ENCODE data around the gene RIN1. TPM values are rescaled to one million over a fixed set of nuclear protein-coding genes. Genes with fewer than 3 reads are reported as not detected.

RIN1 gene
- polyA plus RNA-seq, 1 of the 3 experiments (the other 2 are of a cell fraction), result 16.9 TPM

- WGBS (ENCODE audit: low lambda C conversion rate), result 100% methylated on average over 1 of the region's 1 CpG
- Histone ChIP-seq H3K4me3 (ENCODE audit: low read depth in 2 of 2, low read length in 1 of 2) (no peak overlapping the region), H3K9me2 (no peaks in the 10 kb centered on the region), H3F3A (replicated peaks; ENCODE audit: insufficient read depth) (peaks cover 3% of the 10 kb centered on the region), H3K4me1 (ENCODE audit: control insufficient read depth in 1 of 2, insufficient read depth in 2 of 2, low read depth in 1 of 2, low read length in 1 of 2) (peaks cover 32 to 39% of the 10 kb centered on the region in 2 experiments; a peak in 3 of 4 replicates), H3K9ac (no peak overlapping the region), H3K27me3 (ENCODE audit: insufficient read depth) (no peaks in the 10 kb centered on the region), H3K27ac (ENCODE audit: low read depth in 2 of 2, low read length in 1 of 2) (no peak overlapping the region), H3K9me3 (no peaks in the 10 kb centered on the region), H4K20me1 (ENCODE audit: insufficient read depth) (no peaks in the 10 kb centered on the region), H3K4me2 (no peak overlapping the region), H3K79me2 (ENCODE audit: insufficient read depth) (no peaks in the 10 kb centered on the region), H2AFZ (ENCODE audit: low read depth) (no peak overlapping the region), H3K36me3 (replicated peaks in 1 of 2; ENCODE audit: control insufficient read depth in 1 of 2, insufficient read depth in 2 of 2, low read length in 1 of 2) (no peaks in the 10 kb centered on the region)
- no peak for DNase-seq
- TF ChIP-seq POLR2AphosphoS5 (IDR thresholded peaks at IDR 0.05; ENCODE audit: low read depth, low read length) (no peak), MAX (IDR thresholded peaks at IDR 0.05; ENCODE audit: low read depth) (no peak), IRF3 (IDR thresholded peaks at IDR 0.05; ENCODE audit: low read depth, low read length) (no peak), YY1 (IDR thresholded peaks at IDR 0.05; ENCODE audit: low read depth) (no peak), NRF1 (IDR thresholded peaks at IDR 0.05; ENCODE audit: low read depth, low read length) (no peak), RFX5 (IDR thresholded peaks at IDR 0.05; ENCODE audit: low read length) (no peak), EP300 (IDR thresholded peaks at IDR 0.05; ENCODE audit: borderline replicate concordance in 1 of 2, low read depth in 1 of 2, low read length in 1 of 2) (no peak), ELF1 (IDR thresholded peaks at IDR 0.05) (no peak), FOSL2 (IDR thresholded peaks at IDR 0.05; ENCODE audit: borderline replicate concordance, low read depth) (no peak), REST (IDR thresholded peaks at IDR 0.05; ENCODE audit: low read depth, low read length) (no peak), USF2 (IDR thresholded peaks at IDR 0.05; ENCODE audit: borderline replicate concordance, low read depth, low read length) (no peak)
- ChIA-PET POLR2A (no interaction called here), CTCF (interaction anchor here (2.3 kb wide), 1 partner anchor 12 kb away, joined by 17 read pairs; no protein-coding TSS in a partner anchor)
Measured at GRCh38 chr11:66323684-66324083, 12.6 kb downstream of the RIN1 start.

Data from SK-N-SH (cell line).